ENCODE measurements around the gene CAMTA2. TPM values are rescaled to one million over a fixed set of nuclear protein-coding genes. Genes with fewer than 3 reads are reported as not detected.

Gene CAMTA2
- total RNA-seq, 1 donor from 2014 or later = 42.3 TPM

DNA sequence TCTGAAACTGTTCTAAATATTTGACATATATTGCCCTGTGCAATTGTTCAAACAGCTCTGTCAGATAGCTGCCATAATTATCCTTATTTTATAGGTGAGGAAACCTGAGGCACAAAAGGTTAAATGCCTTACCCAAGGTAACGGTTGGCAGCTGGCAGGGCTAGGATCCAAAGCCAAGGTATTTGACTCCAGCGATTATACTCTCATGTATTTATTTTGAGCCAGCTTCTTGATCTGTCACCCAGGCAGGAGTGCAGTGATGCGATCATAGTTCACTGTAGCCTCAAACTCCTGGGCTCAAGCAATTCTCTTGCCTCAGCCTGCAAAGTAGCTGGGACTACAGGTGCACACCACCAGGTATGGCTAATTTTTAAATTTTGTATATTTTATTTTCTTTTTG, 29.4 kb downstream of the CAMTA2 start:
- Mint-ChIP-seq H3K4me1 (ENCODE audit: unreplicated experiment) (peaks cover 16% of the 10 kb centered on the region), H3K4me3 (ENCODE audit: unreplicated experiment) (no peak overlapping the region), H3K9me3 (ENCODE audit: unreplicated experiment) (no peaks in the 10 kb centered on the region), H3K27ac (ENCODE audit: unreplicated experiment) (no peak overlapping the region), H3K36me3 (ENCODE audit: low read depth, unreplicated experiment) (peaks cover 18% of the 10 kb centered on the region), H3K27me3 (ENCODE audit: unreplicated experiment) (peaks cover 12% of the 10 kb centered on the region)
- no peak for DNase-seq (ENCODE audit: low spot score)
- no peak for TF ChIP-seq CTCF (IDR thresholded peaks at IDR 0.05; ENCODE audit: unreplicated experiment)

GRCh38 chr17:4956493-4957061, 30.9 kb downstream of the CAMTA2 start:
- H3K4me1 Mint-ChIP-seq (ENCODE audit: unreplicated experiment) = peaks cover 19% of the 10 kb centered on the region
- H3K27ac Mint-ChIP-seq (ENCODE audit: unreplicated experiment) = no peak overlapping the region
- DNase-seq (ENCODE audit: low spot score) = peak; percentile 40
- H3K27me3 Mint-ChIP-seq (ENCODE audit: unreplicated experiment) = peaks cover 14% of the 10 kb centered on the region
- peaks cover 18% of the 10 kb centered on the region for H3K36me3 Mint-ChIP-seq (ENCODE audit: low read depth, unreplicated experiment)
- H3K4me3 Mint-ChIP-seq (ENCODE audit: unreplicated experiment) = no peak overlapping the region
- no peaks in the 10 kb centered on the region for H3K9me3 Mint-ChIP-seq (ENCODE audit: unreplicated experiment)
- peak; percentile 22 for TF ChIP-seq CTCF (IDR thresholded peaks at IDR 0.05; ENCODE audit: unreplicated experiment)

DNA sequence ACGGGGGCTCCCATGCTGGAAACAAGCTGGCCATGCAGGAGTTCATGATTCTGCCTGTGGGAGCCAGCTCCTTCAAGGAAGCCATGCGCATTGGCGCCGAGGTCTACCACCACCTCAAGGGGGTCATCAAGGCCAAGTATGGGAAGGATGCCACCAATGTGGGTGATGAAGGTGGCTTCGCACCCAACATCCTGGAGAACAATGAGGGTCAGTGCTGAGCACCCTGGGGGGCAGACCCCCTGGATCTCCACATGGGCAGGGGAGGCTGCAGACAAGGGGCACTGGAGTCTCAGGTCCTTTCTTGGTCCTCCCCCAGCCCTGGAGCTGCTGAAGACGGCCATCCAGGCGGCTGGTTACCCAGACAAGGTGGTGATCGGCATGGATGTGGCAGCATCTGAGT, 32.4 kb downstream of the CAMTA2 start:
- TF ChIP-seq CTCF (IDR thresholded peaks at IDR 0.05; ENCODE audit: unreplicated experiment) = no peak
- H3K36me3 Mint-ChIP-seq (ENCODE audit: low read depth, unreplicated experiment) = peaks cover 12% of the 10 kb centered on the region
- no peaks in the 10 kb centered on the region for H3K9me3 Mint-ChIP-seq (ENCODE audit: unreplicated experiment)
- peaks cover 21% of the 10 kb centered on the region for H3K4me1 Mint-ChIP-seq (ENCODE audit: unreplicated experiment)
- peaks cover 23% of the 10 kb centered on the region for H3K27me3 Mint-ChIP-seq (ENCODE audit: unreplicated experiment)
- no peak overlapping the region for H3K4me3 Mint-ChIP-seq (ENCODE audit: unreplicated experiment)
- DNase-seq (ENCODE audit: low spot score) = no peak
- H3K27ac Mint-ChIP-seq (ENCODE audit: unreplicated experiment) = no peak overlapping the region

DNA sequence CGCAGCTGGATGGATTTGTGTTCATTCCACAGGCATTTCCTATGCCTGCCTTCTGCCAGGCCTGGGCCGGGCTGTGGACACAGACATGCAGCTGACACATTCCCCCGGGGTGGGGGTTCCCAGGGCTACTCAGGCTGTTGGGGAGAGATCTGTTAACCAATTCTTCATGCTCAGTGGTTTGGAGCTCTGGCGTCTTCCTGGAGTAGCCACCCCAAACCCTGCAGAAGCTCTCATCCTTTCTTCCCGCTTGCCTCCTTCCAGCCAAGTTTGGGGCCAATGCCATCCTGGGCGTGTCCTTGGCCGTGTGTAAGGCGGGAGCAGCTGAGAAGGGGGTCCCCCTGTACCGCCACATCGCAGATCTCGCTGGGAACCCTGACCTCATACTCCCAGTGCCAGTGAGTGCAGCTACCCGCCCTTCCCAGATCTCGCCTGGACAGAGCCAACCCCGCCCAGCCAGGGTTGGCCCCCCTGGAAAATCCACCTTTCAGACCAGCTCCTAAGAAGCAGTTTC, 34.0 kb downstream of the CAMTA2 start:
- H3K9me3 Mint-ChIP-seq (ENCODE audit: unreplicated experiment) = no peaks in the 10 kb centered on the region
- peaks cover 23% of the 10 kb centered on the region for H3K4me1 Mint-ChIP-seq (ENCODE audit: unreplicated experiment)
- TF ChIP-seq CTCF (IDR thresholded peaks at IDR 0.05; ENCODE audit: unreplicated experiment) = no peak
- H3K36me3 Mint-ChIP-seq (ENCODE audit: low read depth, unreplicated experiment) = peaks cover 12% of the 10 kb centered on the region
- H3K4me3 Mint-ChIP-seq (ENCODE audit: unreplicated experiment) = peak overlapping the region; percentile 62
- peaks cover 23% of the 10 kb centered on the region for H3K27me3 Mint-ChIP-seq (ENCODE audit: unreplicated experiment)
- DNase-seq (ENCODE audit: low spot score) = no peak
- no peak overlapping the region for H3K27ac Mint-ChIP-seq (ENCODE audit: unreplicated experiment)

- H3K36me3 Mint-ChIP-seq (ENCODE audit: low read depth, unreplicated experiment) = peaks cover 14% of the 10 kb centered on the region
- no peaks in the 10 kb centered on the region for H3K9me3 Mint-ChIP-seq (ENCODE audit: unreplicated experiment)
- TF ChIP-seq CTCF (IDR thresholded peaks at IDR 0.05; ENCODE audit: unreplicated experiment) = no peak
- peak overlapping the region; percentile 87 for H3K4me3 Mint-ChIP-seq (ENCODE audit: unreplicated experiment)
- no peak for DNase-seq (ENCODE audit: low spot score)
- peaks cover 29% of the 10 kb centered on the region for H3K27me3 Mint-ChIP-seq (ENCODE audit: unreplicated experiment)
- H3K4me1 Mint-ChIP-seq (ENCODE audit: unreplicated experiment) = peaks cover 27% of the 10 kb centered on the region
- no peak overlapping the region for H3K27ac Mint-ChIP-seq (ENCODE audit: unreplicated experiment)
Observed at GRCh38 chr17:4951486-4951885, 36.0 kb downstream of the CAMTA2 start.

All from endothelial cell (in vitro differentiated cells).